GM12874 (cell line): Measurements from ENCODE around the gene COL27A1.

ENCODE experiments used
- TF ChIP-seq, protein P1 (sequence below): IDR thresholded peaks from 2 replicates; pipeline ENCODE4 v1.5.1; 2011; ENCODE audit warnings: low read depth, mild to moderate bottlenecking, control low read depth, low read length, moderate library complexity; ENCODE audit not compliant: insufficient read depth

The COL27A1 gene

DNA sequence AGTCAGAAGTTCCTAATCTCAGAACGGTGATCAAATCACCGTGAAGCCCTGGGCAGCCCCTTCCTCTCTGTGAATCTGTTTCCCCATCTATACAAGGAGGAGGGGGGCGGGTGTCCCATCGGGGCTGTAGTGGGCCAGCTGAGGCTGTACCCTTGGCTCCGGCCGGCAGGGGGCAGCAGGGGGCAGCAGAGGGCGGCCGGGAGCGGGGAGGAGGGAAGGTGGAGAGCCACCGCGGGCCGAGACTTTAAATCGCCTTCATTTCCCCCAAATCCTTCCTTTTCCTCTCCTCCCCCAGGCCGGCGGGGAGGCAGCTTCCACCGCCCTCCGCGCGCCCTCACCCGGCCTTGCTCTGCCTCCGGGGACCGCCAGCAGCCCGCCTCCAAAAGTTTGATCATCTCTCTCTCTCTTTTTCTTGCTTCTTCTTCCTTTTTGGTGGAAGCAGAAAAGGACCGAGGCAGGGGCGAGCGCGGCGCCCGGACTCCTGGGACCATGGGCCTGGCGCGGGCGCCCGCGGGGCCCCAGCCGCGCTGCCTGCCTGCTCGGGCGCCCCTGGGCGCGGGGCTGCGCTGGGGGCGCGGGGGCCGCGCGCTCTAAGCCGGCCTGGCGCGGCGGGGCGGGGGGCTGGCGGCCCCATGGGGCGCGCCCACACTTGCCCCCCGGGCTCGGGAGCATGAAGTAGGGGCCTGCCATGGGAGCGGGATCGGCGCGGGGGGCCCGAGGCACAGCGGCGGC lies at the start of gene COL27A1:
TSS of gene COL27A1 (plus strand) at position 275 of the 732 bp plus-strand sequence. CDS start at position 689, 414 bp downstream.
- TF ChIP-seq, protein P1, sequence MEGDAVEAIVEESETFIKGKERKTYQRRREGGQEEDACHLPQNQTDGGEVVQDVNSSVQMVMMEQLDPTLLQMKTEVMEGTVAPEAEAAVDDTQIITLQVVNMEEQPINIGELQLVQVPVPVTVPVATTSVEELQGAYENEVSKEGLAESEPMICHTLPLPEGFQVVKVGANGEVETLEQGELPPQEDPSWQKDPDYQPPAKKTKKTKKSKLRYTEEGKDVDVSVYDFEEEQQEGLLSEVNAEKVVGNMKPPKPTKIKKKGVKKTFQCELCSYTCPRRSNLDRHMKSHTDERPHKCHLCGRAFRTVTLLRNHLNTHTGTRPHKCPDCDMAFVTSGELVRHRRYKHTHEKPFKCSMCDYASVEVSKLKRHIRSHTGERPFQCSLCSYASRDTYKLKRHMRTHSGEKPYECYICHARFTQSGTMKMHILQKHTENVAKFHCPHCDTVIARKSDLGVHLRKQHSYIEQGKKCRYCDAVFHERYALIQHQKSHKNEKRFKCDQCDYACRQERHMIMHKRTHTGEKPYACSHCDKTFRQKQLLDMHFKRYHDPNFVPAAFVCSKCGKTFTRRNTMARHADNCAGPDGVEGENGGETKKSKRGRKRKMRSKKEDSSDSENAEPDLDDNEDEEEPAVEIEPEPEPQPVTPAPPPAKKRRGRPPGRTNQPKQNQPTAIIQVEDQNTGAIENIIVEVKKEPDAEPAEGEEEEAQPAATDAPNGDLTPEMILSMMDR: peak; percentile 86

DNA sequence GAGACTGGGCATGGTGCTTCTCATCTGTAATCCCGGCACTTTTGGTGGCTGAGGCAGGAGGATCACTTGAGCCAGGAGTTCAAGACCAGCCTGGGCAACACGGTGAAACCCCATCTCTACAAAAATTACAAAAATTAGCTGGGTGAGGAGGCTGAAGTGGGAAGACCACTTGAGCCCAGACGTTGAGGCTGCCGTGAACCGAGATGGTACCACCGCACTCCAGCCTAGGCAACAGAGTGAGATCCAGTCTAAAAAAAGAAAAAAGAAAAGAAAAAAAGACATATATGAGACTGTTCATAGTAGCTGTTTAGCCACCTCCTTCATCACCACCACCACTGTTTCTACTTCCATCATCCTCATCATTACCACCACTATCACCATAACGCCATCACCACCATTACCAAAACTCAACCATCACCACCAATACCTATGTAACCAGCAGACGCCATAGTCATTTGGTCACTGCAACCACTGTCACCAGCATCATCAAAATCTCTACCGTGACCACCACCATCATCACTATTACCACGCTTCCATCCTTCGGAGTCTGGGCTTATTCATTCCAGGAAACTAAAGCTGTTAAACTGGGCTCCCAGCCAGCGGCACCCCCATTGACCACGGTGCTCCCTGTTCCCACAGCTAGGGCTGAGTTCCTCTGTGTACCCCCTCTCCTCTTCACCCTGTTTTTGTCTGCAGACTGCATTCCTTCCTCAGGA lies 47.9 kb upstream of the COL27A1 start:
- TF ChIP-seq, protein P1: no peak

DNA sequence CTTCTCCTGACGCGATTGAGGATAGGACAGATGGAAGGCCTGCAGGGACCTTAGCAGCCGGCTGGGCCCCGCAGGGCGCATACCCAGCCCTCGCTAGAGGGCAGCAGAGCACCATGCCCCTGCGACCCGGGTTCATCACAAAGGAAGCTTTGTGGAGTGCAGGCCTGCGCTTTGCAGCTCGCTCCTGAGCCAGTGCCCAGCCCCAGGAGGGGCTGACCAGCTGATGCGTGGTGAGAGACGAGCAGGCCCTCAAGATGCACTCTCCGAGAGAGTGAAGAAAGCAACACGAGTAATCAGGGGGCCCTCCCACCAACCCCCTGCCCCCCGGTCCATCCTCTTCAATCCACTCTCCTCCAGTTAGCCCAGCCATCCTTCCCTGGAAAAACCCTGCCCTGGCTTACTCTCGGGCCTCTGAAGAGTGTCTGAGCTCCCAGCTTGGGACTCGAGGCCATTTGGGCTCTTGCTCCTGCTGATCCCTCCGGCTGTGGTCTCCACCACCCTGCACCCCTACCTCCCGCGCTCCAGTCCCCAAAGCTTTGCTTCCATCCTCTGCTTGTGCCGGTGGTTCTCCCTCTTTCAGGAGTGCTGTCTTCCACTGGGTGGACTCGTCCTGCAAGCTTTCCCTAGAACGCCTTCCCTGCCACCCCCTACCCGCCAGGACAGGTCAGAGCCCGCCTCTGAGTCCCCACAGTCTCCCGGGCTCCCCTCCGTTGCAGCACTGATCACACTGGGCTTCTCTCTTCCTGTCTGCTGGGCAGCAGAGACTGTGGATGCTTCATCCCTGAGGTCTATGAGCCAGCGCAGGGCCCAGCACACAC lies 47.1 kb upstream of the COL27A1 start:
- TF ChIP-seq, protein P1: peak; percentile 97

DNA sequence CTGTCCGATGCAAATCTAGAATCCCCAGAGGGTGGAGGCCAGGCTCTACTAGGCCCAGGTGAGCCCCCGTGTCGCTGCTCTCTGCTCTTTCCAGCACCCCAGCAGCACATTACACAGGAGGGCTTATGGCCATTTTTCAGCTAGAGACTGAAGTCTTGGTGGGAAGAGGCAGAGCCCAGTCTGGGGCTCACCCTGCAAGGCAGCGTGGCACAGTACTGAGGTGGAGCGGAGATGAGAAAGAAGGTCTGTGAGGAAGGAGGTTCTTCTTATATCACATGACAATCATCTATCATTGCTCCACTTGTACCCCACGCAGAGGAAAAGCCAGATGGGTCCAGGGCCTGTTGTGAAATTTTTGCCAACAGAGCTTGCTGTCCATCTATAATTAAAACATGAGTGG lies 46.2 kb upstream of the COL27A1 start:
- TF ChIP-seq, protein P1: no peak

DNA sequence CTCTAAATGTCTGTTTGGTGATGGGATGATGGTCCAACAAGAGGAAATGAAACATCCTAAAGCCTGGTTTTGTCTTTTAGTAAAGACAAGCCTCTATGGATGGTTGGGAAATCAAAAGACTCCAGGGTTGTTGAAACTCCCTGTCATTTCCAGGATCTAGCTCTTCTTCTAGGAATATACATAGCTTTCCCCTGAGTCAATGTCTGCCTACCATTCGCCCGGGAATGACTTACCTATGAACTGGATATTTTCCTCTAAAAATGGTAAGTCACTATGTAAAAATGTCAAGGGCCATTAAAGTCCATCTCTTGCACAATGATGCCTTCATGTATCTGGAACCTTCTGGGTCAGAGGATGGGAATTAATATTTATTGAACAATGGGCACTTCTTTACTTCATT lies 45.2 kb upstream of the COL27A1 start:
- TF ChIP-seq, protein P1: no peak

DNA sequence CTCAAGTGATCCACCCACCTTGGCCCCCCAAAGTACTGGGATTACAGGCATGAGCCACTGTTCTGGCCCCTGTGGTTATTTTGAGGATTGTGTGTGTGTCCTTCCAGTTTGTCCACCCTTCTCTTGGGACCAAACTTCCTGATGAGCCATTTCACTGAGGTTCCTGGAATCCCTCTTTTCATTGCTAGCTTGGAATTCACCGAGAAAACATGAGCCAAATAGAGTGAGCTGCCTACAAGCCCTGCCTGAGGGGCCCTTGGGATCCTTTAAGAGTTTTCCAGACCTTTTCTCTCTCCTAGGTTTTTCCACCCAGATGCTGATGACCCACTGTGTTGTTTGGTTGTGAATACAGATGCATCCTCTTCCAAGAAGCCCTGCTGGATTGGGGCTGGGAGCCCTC lies 43.0 kb upstream of the COL27A1 start:
- TF ChIP-seq, protein P1: no peak
